Gastroesophageal sphincter (tissue), 3 donors: Measurements from ENCODE around the gene CACNA1E.

ENCODE experiments used
- EP300 ChIP-seq: sonication (generic); formaldehyde crosslinking; IDR thresholded peaks from one replicate; pipeline ENCODE4 v1.6.1; 2017; ENCODE audit warnings: antibody characterized with exemption, mild to moderate bottlenecking
- POLR2A ChIP-seq, 2 donors: fragments of 450-650 bp; IDR thresholded peaks; one replicate each; pipeline ENCODE4 v1.6.1; 2017; ENCODE audit warnings: antibody characterized with exemption in 2 of 2, mild to moderate bottlenecking in 2 of 2, moderate library complexity in 1 of 2
- POLR2AphosphoS5 ChIP-seq: sonication (generic); formaldehyde crosslinking; IDR thresholded peaks from one replicate; pipeline ENCODE4 v1.6.1; 2017; ENCODE audit warnings: antibody characterized with exemption
- TF ChIP-seq, protein P1 (sequence below), 4 experiments: fragments of 200-600 bp in 2 of 4; fragments of 450-650 bp in 2 of 4; sonication (generic) in 1 of 4; IDR thresholded peaks; one replicate each; pipeline ENCODE4 v1.5.1; 2017 to 2019; ENCODE audit warnings: antibody characterized with exemption in 4 of 4, mild to moderate bottlenecking in 2 of 4, moderate library complexity in 2 of 4

- TF ChIP-seq, protein P1, sequence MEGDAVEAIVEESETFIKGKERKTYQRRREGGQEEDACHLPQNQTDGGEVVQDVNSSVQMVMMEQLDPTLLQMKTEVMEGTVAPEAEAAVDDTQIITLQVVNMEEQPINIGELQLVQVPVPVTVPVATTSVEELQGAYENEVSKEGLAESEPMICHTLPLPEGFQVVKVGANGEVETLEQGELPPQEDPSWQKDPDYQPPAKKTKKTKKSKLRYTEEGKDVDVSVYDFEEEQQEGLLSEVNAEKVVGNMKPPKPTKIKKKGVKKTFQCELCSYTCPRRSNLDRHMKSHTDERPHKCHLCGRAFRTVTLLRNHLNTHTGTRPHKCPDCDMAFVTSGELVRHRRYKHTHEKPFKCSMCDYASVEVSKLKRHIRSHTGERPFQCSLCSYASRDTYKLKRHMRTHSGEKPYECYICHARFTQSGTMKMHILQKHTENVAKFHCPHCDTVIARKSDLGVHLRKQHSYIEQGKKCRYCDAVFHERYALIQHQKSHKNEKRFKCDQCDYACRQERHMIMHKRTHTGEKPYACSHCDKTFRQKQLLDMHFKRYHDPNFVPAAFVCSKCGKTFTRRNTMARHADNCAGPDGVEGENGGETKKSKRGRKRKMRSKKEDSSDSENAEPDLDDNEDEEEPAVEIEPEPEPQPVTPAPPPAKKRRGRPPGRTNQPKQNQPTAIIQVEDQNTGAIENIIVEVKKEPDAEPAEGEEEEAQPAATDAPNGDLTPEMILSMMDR (IDR thresholded peaks at IDR 0.05): no peak
- no peak for TF ChIP-seq EP300
- no peak for TF ChIP-seq POLR2AphosphoS5
- no peak for TF ChIP-seq POLR2A (IDR thresholded peaks at IDR 0.05)
Measured at GRCh38 chr1:181789395-181789794, 306.1 kb downstream of the CACNA1E start.
